Progenitor cell of endocrine pancreas (in vitro differentiated cells): ENCODE results near the gene TP53I11. TPM values are rescaled to one million over a fixed set of nuclear protein-coding genes. Genes with fewer than 3 reads are reported as not detected.

Source experiments
- DNase-seq: peaks from one replicate; pipeline ENCODE4 v3.0.0; 2021; ENCODE audit warnings: low spot score; ENCODE audit not compliant: unreplicated experiment
- H3K27ac Mint-ChIP-seq: 2 replicates; pipeline ENCODE4 v1.8.0; 2021; ENCODE audit warnings: mild to moderate bottlenecking, moderate library complexity, mixed read lengths
- H3K27me3 Mint-ChIP-seq: 2 replicates; pipeline ENCODE4 v1.8.0; 2021; ENCODE audit warnings: mixed read lengths
- H3K36me3 Mint-ChIP-seq: 2 replicates; pipeline ENCODE4 v1.8.0; 2022; ENCODE audit warnings: mixed read lengths; ENCODE audit not compliant: insufficient read depth
- H3K4me1 Mint-ChIP-seq: 2 replicates; pipeline ENCODE4 v1.8.0; 2021; ENCODE audit warnings: low read depth, mixed read lengths
- H3K4me3 Mint-ChIP-seq: 2 replicates; pipeline ENCODE4 v1.8.0; 2021; ENCODE audit warnings: low read depth, mild to moderate bottlenecking, moderate library complexity, mixed read lengths
- H3K9me3 Mint-ChIP-seq: 2 replicates; pipeline ENCODE4 v1.8.0; 2021; ENCODE audit warnings: low read depth, mixed read lengths
- CTCF ChIP-seq: fragments of 200-600 bp; sonication (generic); IDR thresholded peaks from one replicate; pipeline ENCODE4 v1.5.0; 2021; ENCODE audit warnings: antibody characterized with exemption, mild to moderate bottlenecking; ENCODE audit not compliant: unreplicated experiment
- total RNA-seq: library from RNA; stranded (reverse); gene quantifications from 2 replicates; pipeline ENCODE4 v1.2.1, GENCODE V29; 2021

Gene TP53I11
- total RNA-seq, 1 donor from 2014 or later: 82.8 TPM

GRCh38 chr11:44938066-44938691 lies 12.5 kb downstream of the TP53I11 start:
- Mint-ChIP-seq H3K9me3 (no peaks in the 10 kb centered on the region), H3K4me1 (no peaks in the 10 kb centered on the region), H3K27ac (no peak overlapping the region), H3K4me3 (no peak overlapping the region), H3K36me3 (peaks cover 9% of the 10 kb centered on the region), H3K27me3 (no peaks in the 10 kb centered on the region)
- no peak for TF ChIP-seq CTCF
- no peak for DNase-seq

- H3K36me3 Mint-ChIP-seq: peaks cover 9% of the 10 kb centered on the region
- no peaks in the 10 kb centered on the region for H3K9me3 Mint-ChIP-seq
- no peaks in the 10 kb centered on the region for H3K27me3 Mint-ChIP-seq
- H3K27ac Mint-ChIP-seq: no peak overlapping the region
- no peak overlapping the region for H3K4me3 Mint-ChIP-seq
- H3K4me1 Mint-ChIP-seq: no peaks in the 10 kb centered on the region
- no peak for TF ChIP-seq CTCF
- no peak for DNase-seq
These were observed 13.6 kb downstream of the TP53I11 start for GRCh38 chr11:44936951-44937543.

- H3K27ac Mint-ChIP-seq: no peak overlapping the region
- no peak overlapping the region for H3K4me3 Mint-ChIP-seq
- no peaks in the 10 kb centered on the region for H3K4me1 Mint-ChIP-seq
These were observed 14.2 kb downstream of the TP53I11 start for GRCh38 chr11:44936525-44936924.

GRCh38 chr11:44934735-44935250 lies 15.9 kb downstream of the TP53I11 start:
- Mint-ChIP-seq H3K4me1 (no peaks in the 10 kb centered on the region), H3K9me3 (no peaks in the 10 kb centered on the region), H3K36me3 (peaks cover 9% of the 10 kb centered on the region), H3K27ac (no peak overlapping the region), H3K27me3 (no peaks in the 10 kb centered on the region), H3K4me3 (no peak overlapping the region)
- TF ChIP-seq CTCF: no peak
- no peak for DNase-seq

More at GRCh38 chr11:44936525-44936924, 14.2 kb downstream of the TP53I11 start:
- H3K9me3 Mint-ChIP-seq: no peaks in the 10 kb centered on the region
- no peaks in the 10 kb centered on the region for H3K27me3 Mint-ChIP-seq
- TF ChIP-seq CTCF: peak; percentile 75
- peak; percentile 62 for DNase-seq
- H3K36me3 Mint-ChIP-seq: peaks cover 9% of the 10 kb centered on the region

- no peak for DNase-seq
- no peak overlapping the region for H3K27ac Mint-ChIP-seq
- peaks cover 9% of the 10 kb centered on the region for H3K36me3 Mint-ChIP-seq
- TF ChIP-seq CTCF: no peak
- no peaks in the 10 kb centered on the region for H3K9me3 Mint-ChIP-seq
- H3K4me3 Mint-ChIP-seq: no peak overlapping the region
- H3K4me1 Mint-ChIP-seq: peaks cover under 1% of the 10 kb centered on the region
- H3K27me3 Mint-ChIP-seq: no peaks in the 10 kb centered on the region
These were observed 16.6 kb downstream of the TP53I11 start for GRCh38 chr11:44934110-44934509.
